Thyroid gland (tissue), 4 donors: ENCODE measurements around the gene SLC51A.

Source experiments
- POLR2A ChIP-seq, 2 donors: fragments of 450-650 bp; IDR thresholded peaks; one replicate each; pipeline ENCODE4 v1.6.1; 2017; ENCODE audit warnings: antibody characterized with exemption in 2 of 2, mild to moderate bottlenecking in 2 of 2, moderate library complexity in 1 of 2
- TF ChIP-seq, protein P1 (sequence below), 6 experiments: fragments of 200-600 bp in 3 of 6; fragments of 450-650 bp in 3 of 6; sonication (generic) in 3 of 6; IDR thresholded peaks; one replicate each; pipeline ENCODE4 v1.5.1; 2016 to 2019; ENCODE audit warnings: antibody characterized with exemption in 6 of 6, mild to moderate bottlenecking in 2 of 6, inconsistent platforms in 1 of 6, moderate library complexity in 1 of 6

DNA sequence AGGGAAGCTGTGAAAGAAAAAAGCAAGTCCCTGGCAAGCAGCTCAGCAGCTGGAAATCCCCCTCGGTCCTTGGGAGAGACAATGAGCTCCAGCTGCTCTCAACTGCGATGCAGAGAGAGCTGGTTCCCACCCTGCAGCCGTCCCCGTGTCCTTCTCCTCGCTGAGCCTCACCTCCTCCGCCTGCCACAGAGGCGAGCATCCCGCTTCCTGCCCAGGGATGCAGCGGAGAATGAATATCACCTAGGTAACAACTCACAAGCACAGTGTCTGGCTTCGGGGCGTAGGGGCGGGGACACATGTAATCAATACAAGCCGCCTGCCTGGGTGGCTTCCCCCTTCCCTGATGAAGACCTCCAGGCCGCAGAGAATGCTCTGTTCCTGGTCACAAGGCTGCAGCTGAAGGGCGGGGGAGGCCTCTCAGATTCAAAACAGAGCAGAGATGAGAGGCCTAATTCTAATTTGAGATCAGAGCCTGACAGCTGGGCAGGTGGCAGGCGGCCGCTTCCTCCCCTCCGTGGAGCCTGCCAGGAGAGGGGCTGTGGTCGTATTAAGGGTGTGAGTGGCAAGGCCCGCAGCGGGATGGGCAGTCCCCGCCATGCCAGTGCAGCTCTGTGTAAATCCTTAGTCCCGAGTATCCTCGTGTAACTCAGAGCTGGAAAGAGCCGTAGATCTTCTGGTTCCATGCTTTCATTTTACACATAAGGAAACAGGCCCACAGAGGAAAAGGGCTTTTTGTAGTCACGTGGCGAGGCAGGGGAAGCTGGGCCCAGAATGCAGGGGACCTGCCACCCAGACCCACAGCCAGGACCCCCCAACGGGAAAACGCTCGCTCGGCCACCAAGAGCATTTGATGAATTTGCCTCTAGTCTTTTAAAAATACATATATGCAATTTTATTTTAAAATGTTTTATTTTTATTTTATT lies 29.4 kb upstream of the SLC51A start:
- TF ChIP-seq, protein P1, sequence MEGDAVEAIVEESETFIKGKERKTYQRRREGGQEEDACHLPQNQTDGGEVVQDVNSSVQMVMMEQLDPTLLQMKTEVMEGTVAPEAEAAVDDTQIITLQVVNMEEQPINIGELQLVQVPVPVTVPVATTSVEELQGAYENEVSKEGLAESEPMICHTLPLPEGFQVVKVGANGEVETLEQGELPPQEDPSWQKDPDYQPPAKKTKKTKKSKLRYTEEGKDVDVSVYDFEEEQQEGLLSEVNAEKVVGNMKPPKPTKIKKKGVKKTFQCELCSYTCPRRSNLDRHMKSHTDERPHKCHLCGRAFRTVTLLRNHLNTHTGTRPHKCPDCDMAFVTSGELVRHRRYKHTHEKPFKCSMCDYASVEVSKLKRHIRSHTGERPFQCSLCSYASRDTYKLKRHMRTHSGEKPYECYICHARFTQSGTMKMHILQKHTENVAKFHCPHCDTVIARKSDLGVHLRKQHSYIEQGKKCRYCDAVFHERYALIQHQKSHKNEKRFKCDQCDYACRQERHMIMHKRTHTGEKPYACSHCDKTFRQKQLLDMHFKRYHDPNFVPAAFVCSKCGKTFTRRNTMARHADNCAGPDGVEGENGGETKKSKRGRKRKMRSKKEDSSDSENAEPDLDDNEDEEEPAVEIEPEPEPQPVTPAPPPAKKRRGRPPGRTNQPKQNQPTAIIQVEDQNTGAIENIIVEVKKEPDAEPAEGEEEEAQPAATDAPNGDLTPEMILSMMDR (IDR thresholded peaks at IDR 0.05) = no peak
- TF ChIP-seq POLR2A (IDR thresholded peaks at IDR 0.05) = no peak
